H9 (cell line): ENCODE measurements around the gene MAMDC4. TPM values are rescaled to one million over a fixed set of nuclear protein-coding genes. Genes with fewer than 3 reads are reported as not detected.
A peak's percentile ranks its signal among the peaks of the same experiment; 100 is the strongest.

ENCODE experiments used
- DNase-seq: peaks from one replicate; pipeline ENCODE4 v3.0.0-alpha.2; 2017
- H2AFZ ChIP-seq: one replicate; pipeline ENCODE4 v1.6.1; 2013; ENCODE audit warnings: mild to moderate bottlenecking, low read length, control low read depth, moderate library complexity
- H2AK5ac ChIP-seq: 2 replicates; pipeline ENCODE4 v1.6.1; 2013; ENCODE audit warnings: low read length, control low read depth, mixed read lengths; ENCODE audit not compliant: insufficient read length
- H2BK120ac ChIP-seq: one replicate; pipeline ENCODE4 v1.6.1; 2013; ENCODE audit warnings: low read depth, mild to moderate bottlenecking, low read length, control low read depth, inconsistent platforms; ENCODE audit not compliant: poor library complexity, severe bottlenecking
- H2BK12ac ChIP-seq: 2 replicates; pipeline ENCODE4 v1.6.1; 2013; ENCODE audit warnings: low read length, control low read depth, mixed read lengths, low read depth; ENCODE audit not compliant: insufficient read length
- H2BK15ac ChIP-seq: 2 replicates; pipeline ENCODE4 v1.6.1; 2013; ENCODE audit warnings: low read depth, low read length, control low read depth
- H2BK20ac ChIP-seq: one replicate; pipeline ENCODE4 v1.6.1; 2013; ENCODE audit warnings: low read depth, mild to moderate bottlenecking, low read length, control low read depth, inconsistent platforms; ENCODE audit not compliant: poor library complexity, severe bottlenecking
- H2BK5ac ChIP-seq: 2 replicates; pipeline ENCODE4 v1.6.1; 2013; ENCODE audit warnings: low read length, control low read depth, mixed read lengths; ENCODE audit not compliant: insufficient read length
- H3K14ac ChIP-seq: 2 replicates; pipeline ENCODE4 v1.6.1; 2013; ENCODE audit warnings: low read length, control low read depth; ENCODE audit not compliant: insufficient read depth
- H3K18ac ChIP-seq: 2 replicates; pipeline ENCODE4 v1.6.1; 2013; ENCODE audit warnings: low read depth, mild to moderate bottlenecking, mixed read lengths, low read length, control low read depth; ENCODE audit not compliant: insufficient read length
- H3K23ac ChIP-seq: 2 replicates; pipeline ENCODE4 v1.6.1; 2013; ENCODE audit warnings: low read length, control low read depth, mixed read lengths, low read depth; ENCODE audit not compliant: insufficient read length
- H3K23me2 ChIP-seq: 2 replicates; pipeline ENCODE4 v1.6.1; 2013; ENCODE audit warnings: low read depth, mild to moderate bottlenecking, mixed read lengths, low read length, control low read depth; ENCODE audit not compliant: insufficient read length, poor library complexity, severe bottlenecking
- H3K27ac ChIP-seq: 2 replicates; pipeline ENCODE4 v1.5.1; 2013; ENCODE audit warnings: low read length, control low read depth, mixed read lengths, low read depth; ENCODE audit not compliant: insufficient read length
- H3K27me3 ChIP-seq: 2 replicates; pipeline ENCODE4 v1.6.1; 2013; ENCODE audit warnings: low read length, control low read depth, inconsistent platforms; ENCODE audit not compliant: insufficient read depth
- H3K4ac ChIP-seq: 2 replicates; pipeline ENCODE4 v1.6.1; 2013; ENCODE audit warnings: low read depth, mild to moderate bottlenecking, control low read depth, inconsistent platforms, low read length, moderate library complexity
- H3K4me1 ChIP-seq: 2 replicates; pipeline ENCODE4 v1.6.1; 2013; ENCODE audit warnings: low read length, control low read depth, inconsistent platforms; ENCODE audit not compliant: insufficient read depth
- H3K4me2 ChIP-seq: 2 replicates; pipeline ENCODE4 v1.6.1; 2013; ENCODE audit warnings: low read length, control low read depth, mixed read lengths; ENCODE audit not compliant: insufficient read length, insufficient read depth
- H3K56ac ChIP-seq: 2 replicates; pipeline ENCODE4 v1.6.1; 2013; ENCODE audit warnings: low read depth, mild to moderate bottlenecking, mixed read lengths, low read length, control low read depth; ENCODE audit not compliant: insufficient read length
- H3K79me1 ChIP-seq: 2 replicates; pipeline ENCODE4 v1.6.1; 2013; ENCODE audit warnings: low read depth, mild to moderate bottlenecking, moderate library complexity, low read length, control low read depth, inconsistent platforms; ENCODE audit not compliant: insufficient read depth, poor library complexity, severe bottlenecking
- H3K79me2 ChIP-seq: 2 replicates; pipeline ENCODE4 v1.6.1; 2013; ENCODE audit warnings: low read length, control low read depth, inconsistent platforms; ENCODE audit not compliant: insufficient read depth
- H3K9ac ChIP-seq: 2 replicates; pipeline ENCODE4 v1.6.1; 2013; ENCODE audit warnings: low read length, control low read depth, mixed read lengths; ENCODE audit not compliant: insufficient read length; ENCODE audit errors: extremely low read depth
- H3K9me3 ChIP-seq: one replicate; pipeline ENCODE4 v1.6.1; 2013; ENCODE audit warnings: low read depth, low read length, inconsistent platforms; ENCODE audit not compliant: control insufficient read depth
- H3T11ph ChIP-seq: one replicate; pipeline ENCODE4 v1.6.1; 2013; ENCODE audit warnings: mild to moderate bottlenecking, low read length, control low read depth, inconsistent platforms
- H4K20me1 ChIP-seq: one replicate; pipeline ENCODE4 v1.6.1; 2013; ENCODE audit not compliant: control insufficient read depth, insufficient read length, insufficient read depth
- H4K5ac ChIP-seq: 2 replicates; pipeline ENCODE4 v1.6.1; 2013; ENCODE audit warnings: low read depth, mild to moderate bottlenecking, mixed read lengths, low read length, control low read depth; ENCODE audit not compliant: insufficient read length
- H4K8ac ChIP-seq: replicated peaks from 2 replicates; pipeline ENCODE4 v1.6.1; 2013; ENCODE audit warnings: low read length, control low read depth, mixed read lengths, low read depth; ENCODE audit not compliant: insufficient read length
- H4K91ac ChIP-seq: 2 replicates; pipeline ENCODE4 v1.6.1; 2013; ENCODE audit warnings: low read depth, mild to moderate bottlenecking, moderate library complexity, mixed read lengths, low read length, control low read depth; ENCODE audit not compliant: insufficient read length
- H3K27ac Mint-ChIP-seq, 3 experiments: 2 replicates in 2 of 3; 3 replicates in 1 of 3; pipeline ENCODE4 v1.8.0; 2020 to 2021; ENCODE audit warnings: mixed read lengths in 3 of 3, mild to moderate bottlenecking in 1 of 3, moderate library complexity in 1 of 3
- H3K27me3 Mint-ChIP-seq: 2 replicates; pipeline ENCODE4 v1.8.0; 2021; ENCODE audit warnings: low read depth, mild to moderate bottlenecking, moderate library complexity, mixed read lengths
- H3K36me3 Mint-ChIP-seq, 3 experiments: 2 replicates in 2 of 3; 3 replicates in 1 of 3; pipeline ENCODE4 v1.8.0; 2020 to 2021; ENCODE audit warnings: low read depth in 3 of 3, mixed read lengths in 3 of 3; ENCODE audit not compliant: insufficient read depth in 1 of 3
- H3K4me1 Mint-ChIP-seq, 2 experiments: 2 replicates each; pipeline ENCODE4 v1.8.0; 2020; ENCODE audit warnings: mixed read lengths in 2 of 2
- H3K4me3 Mint-ChIP-seq, 2 experiments: 2 replicates in 1 of 2; 3 replicates in 1 of 2; pipeline ENCODE4 v1.8.0; 2020 to 2021; ENCODE audit warnings: mild to moderate bottlenecking in 2 of 2, mixed read lengths in 2 of 2, moderate library complexity in 1 of 2
- H3K9me3 Mint-ChIP-seq, 2 experiments: 2 replicates in 1 of 2; 3 replicates in 1 of 2; pipeline ENCODE4 v1.8.0; 2020; ENCODE audit warnings: mild to moderate bottlenecking in 2 of 2, mixed read lengths in 2 of 2, moderate library complexity in 1 of 2
- WGBS: extraction: QIAGEN DNeasy Blood & Tissue Kit; methylation state at CpG from one replicate; pipeline ENCODE4 v1.1.7; 2013; ENCODE audit warnings: missing lambda C conversion rate, low lambda C conversion rate, mixed read lengths; ENCODE audit not compliant: insufficient read length; ENCODE audit errors: extremely low coverage; 5-methylcytosine and 5-hydroxymethylcytosine counted together
- total RNA-seq: library from RNA; stranded (reverse); gene quantifications from 2 replicates; pipeline ENCODE4 v1.2.1, GENCODE V29; 2021
- TF ChIP-seq, protein P1 (sequence below): fragments of 200-600 bp; sonication (generic); conservative IDR thresholded peaks from 3 replicates; pipeline ENCODE4 v1.8.0; 2021; ENCODE audit warnings: antibody characterized with exemption, mild to moderate bottlenecking

MAMDC4 gene
- total RNA-seq, 1 experiment from 2014 or later = 9.2 TPM

DNA sequence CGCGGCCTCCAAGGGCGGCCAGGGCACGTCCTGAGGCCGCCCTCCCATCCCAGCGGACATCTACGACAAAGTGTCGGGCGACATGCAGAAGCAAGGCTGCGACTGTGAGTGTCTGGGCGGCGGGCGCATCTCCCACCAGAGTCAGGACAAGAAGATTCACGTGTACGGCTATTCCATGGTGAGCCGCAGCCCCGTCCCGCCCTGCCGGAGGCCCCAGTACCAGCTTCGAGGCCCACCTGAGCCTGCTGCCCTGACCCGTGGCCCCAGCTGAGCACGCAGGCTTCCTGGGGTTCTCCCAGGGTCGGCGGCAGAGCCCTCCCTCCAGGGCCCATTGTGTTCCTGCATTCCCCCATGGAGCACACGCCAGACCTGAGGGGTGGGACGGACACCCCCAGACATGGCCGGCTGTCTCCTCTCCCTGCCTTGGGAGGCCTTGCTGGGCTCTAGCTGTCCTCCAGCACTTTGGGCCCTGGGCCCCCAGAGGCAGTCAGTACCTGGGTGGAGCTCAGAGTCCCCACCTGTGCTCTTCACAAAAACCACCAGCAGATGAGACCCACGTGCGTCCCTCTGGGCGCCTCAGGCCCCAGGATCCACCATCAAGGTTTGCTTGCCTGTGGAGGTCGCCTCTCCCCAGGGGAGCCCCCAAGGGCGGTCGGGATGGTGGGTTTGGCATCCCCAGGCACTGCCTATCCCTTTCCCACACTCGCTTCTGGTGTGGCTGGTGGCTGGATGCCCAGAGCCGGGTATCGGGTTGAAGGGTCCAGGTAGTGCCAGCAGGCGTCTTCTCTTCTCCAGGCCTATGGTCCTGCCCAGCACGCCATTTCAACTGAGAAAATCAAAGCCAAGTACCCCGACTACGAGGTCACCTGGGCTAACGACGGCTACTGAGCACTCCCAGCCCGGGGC, 1.9 kb upstream of the MAMDC4 start:
- Histone ChIP-seq H3T11ph (no peak overlapping the region), H2BK5ac (no peak overlapping the region), H4K20me1 (no peaks in the 10 kb centered on the region), H2BK120ac (no peak overlapping the region), H3K56ac (no peak overlapping the region), H3K18ac (no peak overlapping the region), H3K27me3 (no peaks in the 10 kb centered on the region), H4K5ac (no peak overlapping the region), H2BK15ac (no peak overlapping the region), H3K23ac (no peak overlapping the region), H3K9ac (no peak overlapping the region), H3K23me2 (peaks cover 8% of the 10 kb centered on the region), H4K8ac (no peak overlapping the region), H3K4me2 (peak overlapping the region; percentile 78), H4K91ac (no peak overlapping the region), H2BK20ac (no peak overlapping the region), H3K4me1 (no peaks in the 10 kb centered on the region), H3K9me3 (no peaks in the 10 kb centered on the region), H2AFZ (no peak overlapping the region), H3K27ac (no peak overlapping the region), H2AK5ac (no peak overlapping the region), H3K79me1 (no peaks in the 10 kb centered on the region), H3K14ac (no peak overlapping the region; the same call in 1 of the 2 replicates), H3K79me2 (no peaks in the 10 kb centered on the region), H2BK12ac (no peak overlapping the region), H3K4ac (no peak overlapping the region)
- peak overlapping the region in 2 of 3 experiments; percentile 78 to 91; a peak in 4 of 7 replicates for H3K27ac Mint-ChIP-seq
- peaks cover 2 to 5% of the 10 kb centered on the region in 2 experiments; a peak in 3 of 4 replicates for H3K4me1 Mint-ChIP-seq
- peaks cover 2% of the 10 kb centered on the region for H3K27me3 Mint-ChIP-seq
- DNase-seq = no peak
- no peaks in the 10 kb centered on the region for H3K9me3 Mint-ChIP-seq
- TF ChIP-seq, protein P1, sequence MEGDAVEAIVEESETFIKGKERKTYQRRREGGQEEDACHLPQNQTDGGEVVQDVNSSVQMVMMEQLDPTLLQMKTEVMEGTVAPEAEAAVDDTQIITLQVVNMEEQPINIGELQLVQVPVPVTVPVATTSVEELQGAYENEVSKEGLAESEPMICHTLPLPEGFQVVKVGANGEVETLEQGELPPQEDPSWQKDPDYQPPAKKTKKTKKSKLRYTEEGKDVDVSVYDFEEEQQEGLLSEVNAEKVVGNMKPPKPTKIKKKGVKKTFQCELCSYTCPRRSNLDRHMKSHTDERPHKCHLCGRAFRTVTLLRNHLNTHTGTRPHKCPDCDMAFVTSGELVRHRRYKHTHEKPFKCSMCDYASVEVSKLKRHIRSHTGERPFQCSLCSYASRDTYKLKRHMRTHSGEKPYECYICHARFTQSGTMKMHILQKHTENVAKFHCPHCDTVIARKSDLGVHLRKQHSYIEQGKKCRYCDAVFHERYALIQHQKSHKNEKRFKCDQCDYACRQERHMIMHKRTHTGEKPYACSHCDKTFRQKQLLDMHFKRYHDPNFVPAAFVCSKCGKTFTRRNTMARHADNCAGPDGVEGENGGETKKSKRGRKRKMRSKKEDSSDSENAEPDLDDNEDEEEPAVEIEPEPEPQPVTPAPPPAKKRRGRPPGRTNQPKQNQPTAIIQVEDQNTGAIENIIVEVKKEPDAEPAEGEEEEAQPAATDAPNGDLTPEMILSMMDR = no peak
- H3K36me3 Mint-ChIP-seq = peaks cover 0 to 12% (median 10%) of the 10 kb centered on the region in 3 experiments; a peak in 4 of 7 replicates
- no CpG with 5 or more reads among the region's 43 CpGs for whole genome bisulfite sequencing
- peak overlapping the region; percentile 91 to 93 for H3K4me3 Mint-ChIP-seq
